ENCODE results near the gene GDPD4. TPM values are rescaled to one million over a fixed set of nuclear protein-coding genes. Genes with fewer than 3 reads are reported as not detected.

The GDPD4 gene
- total RNA-seq, 1 donor from 2014 or later: not detected

DNA sequence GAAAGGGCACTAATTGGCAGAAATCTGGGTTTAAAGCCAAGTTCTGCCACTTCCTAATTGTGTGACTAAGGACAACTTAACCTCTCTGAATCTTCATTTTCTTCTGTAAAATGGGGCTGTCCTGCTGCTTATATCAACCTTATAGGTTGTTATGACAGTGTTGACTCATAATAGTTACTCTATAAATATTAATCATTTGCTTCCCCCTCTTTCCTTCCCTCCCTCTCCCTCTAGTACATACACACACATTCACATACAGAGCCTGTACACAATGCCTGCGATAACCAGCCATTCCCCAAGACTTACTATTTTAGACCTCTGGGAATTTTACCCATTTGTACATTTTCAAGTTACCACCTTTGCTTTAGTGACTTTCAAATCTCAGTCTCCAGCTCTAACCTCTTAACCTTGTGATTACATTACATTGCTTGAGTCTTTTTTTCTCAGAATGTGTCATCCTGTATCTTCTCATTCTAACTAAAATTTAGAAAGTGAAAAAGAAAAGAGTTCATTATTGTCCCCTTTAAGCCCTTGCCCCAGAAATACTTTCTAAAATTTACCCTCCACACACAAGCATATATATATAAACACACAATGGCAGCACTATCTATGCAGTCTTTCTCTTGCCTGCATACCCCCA is 31.9 kb downstream of the GDPD4 start:
- no peaks in the 10 kb centered on the region for H3K4me1 ChIP-seq
- intact Hi-C loops (cut with DNase I): no loop called here
- no peak overlapping the region for H3K4me3 ChIP-seq
- no peaks in the 10 kb centered on the region for H3K9me3 ChIP-seq
- no peak for TF ChIP-seq CTCF (IDR thresholded peaks at IDR 0.05)
- no peak overlapping the region for H3K27ac ChIP-seq
- no peak for ATAC-seq
- H3K36me3 ChIP-seq: no peaks in the 10 kb centered on the region
- H3K27me3 ChIP-seq: no peaks in the 10 kb centered on the region
- no peak for DNase-seq

DNA sequence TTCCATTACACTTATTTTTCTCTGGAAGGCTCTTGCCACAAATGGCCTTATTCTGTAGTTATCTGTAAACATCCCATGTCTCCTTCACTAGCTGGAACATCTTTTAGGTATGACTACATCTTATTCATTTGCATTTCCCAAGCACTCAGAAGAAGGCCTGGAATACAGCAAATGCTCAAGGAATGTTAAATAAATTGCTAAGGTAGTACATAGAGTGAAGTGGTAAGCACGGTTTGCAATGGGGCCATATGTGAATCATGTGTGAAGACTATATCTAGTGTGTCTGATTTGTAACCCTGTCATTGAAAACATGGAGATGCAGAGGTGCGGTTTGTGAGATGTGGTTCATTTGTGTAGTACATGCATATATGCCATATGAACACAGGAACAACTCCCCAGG is 33.5 kb downstream of the GDPD4 start:
- H3K27ac ChIP-seq: no peak overlapping the region
- no peak for TF ChIP-seq CTCF (IDR thresholded peaks at IDR 0.05)
- ATAC-seq: no peak

DNA sequence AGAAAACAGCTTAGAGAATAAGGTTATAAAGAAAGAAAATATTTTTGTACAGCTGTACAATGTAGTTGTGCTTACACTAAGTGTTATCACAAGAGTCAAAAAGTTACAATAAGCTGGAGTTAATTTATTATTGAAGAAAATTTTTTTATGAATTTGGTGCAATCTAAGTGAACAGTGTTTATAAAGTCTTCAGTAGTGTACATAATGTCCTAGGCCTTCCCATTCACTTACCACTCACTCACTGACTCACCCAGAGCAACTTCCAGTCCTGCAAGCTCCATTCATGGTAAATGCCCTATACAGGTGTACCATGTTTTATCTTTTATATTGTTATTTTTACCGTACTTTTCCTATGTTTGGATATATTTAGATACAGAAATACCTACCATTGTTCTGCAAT is 34.7 kb downstream of the GDPD4 start:
- Histone ChIP-seq H3K4me1 (no peaks in the 10 kb centered on the region), H3K9me3 (peaks cover 7% of the 10 kb centered on the region), H3K27ac (no peak overlapping the region), H3K4me3 (no peak overlapping the region), H3K36me3 (no peaks in the 10 kb centered on the region), H3K27me3 (no peaks in the 10 kb centered on the region)
- DNase-seq (no peak), ATAC-seq (no peak)
- intact Hi-C loops (cut with DNase I): no loop called here
- TF ChIP-seq CTCF (IDR thresholded peaks at IDR 0.05): no peak

More for the DNA sequence above, 33.5 kb downstream of the GDPD4 start:
- Histone ChIP-seq H3K36me3 (no peaks in the 10 kb centered on the region), H3K9me3 (no peaks in the 10 kb centered on the region), H3K4me3 (no peak overlapping the region), H3K4me1 (no peaks in the 10 kb centered on the region), H3K27me3 (no peaks in the 10 kb centered on the region)
- no peak for DNase-seq
- intact Hi-C loops (cut with DNase I): no loop called here

- Histone ChIP-seq H3K9me3 (peaks cover 7% of the 10 kb centered on the region), H3K27ac (no peak overlapping the region), H3K36me3 (no peaks in the 10 kb centered on the region), H3K27me3 (no peaks in the 10 kb centered on the region), H3K4me1 (no peaks in the 10 kb centered on the region), H3K4me3 (no peak overlapping the region)
- ATAC-seq: no peak
- no peak for TF ChIP-seq CTCF (IDR thresholded peaks at IDR 0.05)
- DNase-seq: no peak
- intact Hi-C loops (cut with DNase I): no loop called here
Observed at GRCh38 chr11:77262803-77263202, 38.7 kb downstream of the GDPD4 start.

- Histone ChIP-seq H3K36me3 (no peaks in the 10 kb centered on the region), H3K9me3 (peaks cover 7% of the 10 kb centered on the region), H3K27ac (no peak overlapping the region), H3K4me3 (no peak overlapping the region), H3K4me1 (no peaks in the 10 kb centered on the region), H3K27me3 (no peaks in the 10 kb centered on the region)
- intact Hi-C loops (cut with DNase I): no loop called here
- DNase-seq (no peak), ATAC-seq (no peak)
- TF ChIP-seq CTCF (IDR thresholded peaks at IDR 0.05): no peak
Observed at GRCh38 chr11:77259641-77260040, 41.8 kb downstream of the GDPD4 start.

DNA sequence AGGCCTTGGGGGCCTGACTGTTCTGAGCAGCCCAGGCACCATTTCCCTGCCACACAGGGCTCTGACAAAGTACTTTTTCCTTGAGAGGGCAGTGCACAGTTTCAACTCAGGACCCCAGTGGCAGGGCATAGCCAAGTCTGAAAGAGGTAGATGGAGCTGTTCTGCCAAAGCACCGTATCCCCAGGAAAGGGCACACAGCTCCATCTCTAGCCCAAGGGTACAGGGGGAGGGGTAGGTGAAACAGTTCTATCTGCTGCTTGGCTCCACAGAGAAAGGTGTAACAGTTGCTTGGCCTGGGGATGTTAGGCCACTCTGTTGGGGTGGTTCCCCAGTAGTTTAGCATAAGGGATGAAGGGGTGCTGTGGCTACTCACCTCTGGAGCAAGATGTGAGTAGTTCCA is 47.8 kb downstream of the GDPD4 start:
- no peak for TF ChIP-seq CTCF (IDR thresholded peaks at IDR 0.05)
- ATAC-seq (no peak), DNase-seq (no peak)
- H3K4me1 ChIP-seq: no peaks in the 10 kb centered on the region
- H3K27me3 ChIP-seq: no peaks in the 10 kb centered on the region
- no peaks in the 10 kb centered on the region for H3K36me3 ChIP-seq
- intact Hi-C loops (cut with DNase I): no loop called here
- no peak overlapping the region for H3K4me3 ChIP-seq
- H3K9me3 ChIP-seq: no peaks in the 10 kb centered on the region
- H3K27ac ChIP-seq: no peak overlapping the region

Data from upper lobe of right lung (tissue), 1 donor.